Measurements from ENCODE around the gene FGFR3. TPM values are rescaled to one million over a fixed set of nuclear protein-coding genes. Genes with fewer than 3 reads are reported as not detected.

FGFR3 gene
- total and polyA plus RNA-seq, 9 of the 15 experiments (the other 6 are each of a cell fraction or from before 2014, with no cell fraction given) = 1.2 to 60.4 (median 12.7) TPM

GRCh38 chr4:1756079-1756478 is 37.0 kb upstream of the FGFR3 start:
- ChIA-PET CTCF (ENCODE audit: low intra/inter-chr PET ratio) (no interaction called here), POLR2A (interaction anchor here (0.6 to 1.8 kb wide), 8 partner anchors 9 to 423 kb away, joined by 3 to 7 read pairs (median 4); no protein-coding TSS in a partner anchor)
- no peaks in the 10 kb centered on the region for H3K36me3 ChIP-seq (ENCODE audit: control insufficient read depth, insufficient read depth, low read length)
- no peak overlapping the region for H3K4me2 ChIP-seq (ENCODE audit: insufficient read depth, low read length)
- no peak overlapping the region for H3K4me3 ChIP-seq
- ATAC-seq (no peak), DNase-seq (ENCODE audit: extremely low read depth in 1 of 4, low spot score in 3 of 4) (no peak), FAIRE-seq (no peak)
- no TSS peak for BruUV-seq (replicated peaks)
- in situ Hi-C loops (cut with MboI) = no loop called here
- H4K20me1 ChIP-seq (replicated peaks; ENCODE audit: control insufficient read depth, insufficient read depth, low read length) = no peaks in the 10 kb centered on the region
- H3K79me2 ChIP-seq (ENCODE audit: control insufficient read depth, insufficient read depth, low read length) = no peaks in the 10 kb centered on the region
- H3K9me1 ChIP-seq (ENCODE audit: control insufficient read depth, insufficient read depth, low read length) = peaks cover 5% of the 10 kb centered on the region
- intact Hi-C loops (cut with micrococcal nuclease) = no loop called here
- H3K9me3 ChIP-seq (replicated peaks; ENCODE audit: control insufficient read depth, insufficient read depth, low read depth, low read length) = no peaks in the 10 kb centered on the region
- H3K27ac ChIP-seq (ENCODE audit: extremely low read depth, low read depth, low read length) = no peak overlapping the region
- WGBS (ENCODE audit: insufficient coverage, low coverage, missing lambda C conversion rate) = 47% methylated on average over 16 of the region's 18 CpGs
- no peak for TF ChIP-seq ZNF668 (CRISPR knock-in tag; IDR thresholded peaks at IDR 0.05)
- TF ChIP-seq ZBTB8A (IDR thresholded peaks at IDR 0.05; ENCODE audit: partially characterized antibody) = no peak
- no peak for TF ChIP-seq SMAD4 (CRISPR knock-in tag; conservative IDR thresholded peaks at IDR 0.05)
- TF ChIP-seq HNRNPL (IDR thresholded peaks at IDR 0.05; ENCODE audit: low read depth, low read length) = no peak
- TF ChIP-seq YY1 (IDR thresholded peaks at IDR 0.05; ENCODE audit: borderline replicate concordance in 1 of 3, control insufficient read depth in 1 of 3, extremely low read depth in 1 of 3, insufficient read depth in 3 of 3, insufficient read length in 1 of 3, insufficient replicate concordance in 2 of 3, low read depth in 1 of 3, low read length in 2 of 3) = peak in 2 of 3 experiments; percentile 35 to 63
- TF ChIP-seq ZNF655 (CRISPR knock-in tag; IDR thresholded peaks at IDR 0.05) = no peak
- TF ChIP-seq ZBTB34 (CRISPR knock-in tag; IDR thresholded peaks at IDR 0.05) = no peak
- no peak for TF ChIP-seq RBM14 (IDR thresholded peaks at IDR 0.05; ENCODE audit: borderline replicate concordance, insufficient read depth, low read depth, low read length)
- TF ChIP-seq ZFP30 (CRISPR knock-in tag; IDR thresholded peaks at IDR 0.05; ENCODE audit: borderline replicate concordance) = no peak
- H2AFZ ChIP-seq (ENCODE audit: low read depth, low read length) = peak overlapping the region; percentile 12; the same call in 1 of the 2 replicates
- peak overlapping the region in 1 of 2 experiments; percentile 56; a peak in 1 of 4 replicates for H3K9ac ChIP-seq (ENCODE audit: insufficient read depth in 1 of 2, low read depth in 2 of 2, low read length in 2 of 2)
- H3K27me3 ChIP-seq (ENCODE audit: control insufficient read depth in 2 of 2, insufficient read depth in 2 of 2, low read length in 2 of 2) = no peaks in the 10 kb centered on the region
- H3K4me1 ChIP-seq (replicated peaks in 1 of 2; ENCODE audit: control insufficient read depth in 2 of 2, insufficient read depth in 2 of 2, low read length in 2 of 2) = peaks cover 23 to 100% of the 10 kb centered on the region in 2 experiments
